SK-N-SH (cell line): ENCODE measurements around the gene SEMA3F.

Experiments
- CTCF ChIP-seq: fragments of 200-600 bp; sonication (generic); IDR thresholded peaks from 2 replicates; pipeline ENCODE4 v1.6.1; 2017; ENCODE audit warnings: antibody characterized with exemption, mild to moderate bottlenecking, moderate library complexity
- RXRA ChIP-seq: IDR thresholded peaks from 2 replicates; pipeline ENCODE4 v1.4.0; 2012; ENCODE audit warnings: low read depth, mild to moderate bottlenecking, borderline replicate concordance
- TAF1 ChIP-seq: IDR thresholded peaks from 2 replicates; pipeline ENCODE4 v1.6.1; 2012; ENCODE audit warnings: low read depth, mild to moderate bottlenecking, low read length, moderate library complexity, borderline replicate concordance

DNA sequence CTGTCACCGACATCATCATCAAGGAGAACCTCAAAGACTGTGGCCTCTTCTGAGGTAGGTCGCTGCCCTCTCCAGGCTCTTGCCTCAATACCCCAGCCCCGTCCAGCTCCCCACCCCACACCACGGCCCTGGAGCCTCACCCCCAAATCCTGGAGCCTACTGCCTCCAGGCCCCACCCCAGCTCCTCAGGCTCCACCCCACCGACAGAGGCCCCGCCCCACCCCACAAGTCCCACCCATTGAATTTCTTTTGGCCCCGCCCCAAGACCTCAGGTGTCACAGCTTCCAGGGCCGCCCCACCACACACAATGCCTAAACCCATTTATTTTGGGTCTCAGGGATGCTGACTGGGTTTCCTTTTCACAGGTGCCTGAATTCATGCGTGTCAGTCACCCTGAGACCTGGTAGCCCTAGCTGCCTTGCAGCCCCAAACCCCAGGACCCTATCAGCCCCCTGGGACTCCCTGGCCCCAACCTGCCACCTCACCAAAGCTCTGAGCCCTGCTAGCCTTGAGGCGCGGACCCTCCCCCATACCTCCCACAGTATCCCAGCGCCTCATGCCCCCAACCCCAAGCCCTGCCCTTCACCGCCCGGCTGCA is 39.9 kb downstream of the SEMA3F start:
- TF ChIP-seq CTCF (no peak), TAF1 (no peak), RXRA (no peak)
